ENCODE measurements around the gene ZBTB7C.

DNA sequence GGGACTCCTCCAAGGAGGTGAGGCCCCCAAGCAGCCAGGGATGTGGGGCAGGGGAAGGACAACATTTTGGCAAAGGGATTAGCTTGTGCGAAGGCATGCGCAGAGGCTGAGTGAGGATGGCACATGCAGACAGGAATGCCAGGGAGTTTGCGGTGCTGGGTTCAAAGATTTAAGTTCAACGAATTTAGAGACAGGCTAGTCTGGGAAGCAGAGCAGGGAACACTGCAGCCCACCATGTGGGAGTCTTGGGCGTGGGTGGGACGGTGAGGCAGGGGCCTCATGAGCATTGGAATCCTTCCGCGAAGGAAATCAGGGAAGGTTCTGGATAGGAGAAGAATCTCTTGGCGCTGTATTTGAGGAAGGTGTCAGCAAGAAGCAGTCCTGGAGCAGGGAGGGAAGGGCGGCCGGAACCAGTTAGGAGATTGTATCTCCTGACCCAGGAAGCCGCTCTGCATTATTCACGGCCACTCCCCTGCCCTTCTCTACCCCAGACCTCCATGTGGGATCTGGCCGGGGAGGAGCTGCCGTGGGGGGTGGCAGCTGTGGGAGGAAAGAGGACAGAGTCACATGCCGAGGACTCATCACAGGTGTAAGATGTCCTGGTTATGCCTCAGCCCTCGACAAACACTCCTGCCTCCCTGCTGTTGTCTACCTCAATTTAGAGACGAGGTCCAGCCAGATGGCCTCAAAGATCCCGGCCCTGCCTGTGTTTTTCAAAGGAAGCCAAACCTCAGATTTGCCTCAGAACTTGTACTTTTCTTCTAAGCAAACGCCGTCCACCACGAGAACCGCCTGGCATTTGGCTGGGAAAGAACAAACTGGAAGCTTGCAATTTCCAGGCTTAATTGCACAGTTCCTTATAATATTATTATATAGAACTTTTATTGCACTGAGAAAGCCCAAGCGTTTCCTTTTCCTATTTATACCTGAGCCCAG, 355.0 kb downstream of the ZBTB7C start:
- TF ChIP-seq CTCF (conservative IDR thresholded peaks at IDR 0.05; ENCODE audit: low read length) = no peak
- TF ChIP-seq EZH2phosphoT487 (IDR thresholded peaks at IDR 0.05; ENCODE audit: borderline replicate concordance) = no peak

Measured in Loucy (cell line).